PC-3 (cell line): ENCODE measurements around the gene SFXN3.

Source experiments
- CTCF ChIP-seq: fragments of 300-600 bp; sonication (generic); conservative IDR thresholded peaks from 2 replicates; pipeline ENCODE4 v1.5.1; 2017; ENCODE audit warnings: antibody characterized with exemption, low read depth, mild to moderate bottlenecking, low read length
- EZH2 ChIP-seq: fragments of 300-600 bp; sonication (generic); IDR thresholded peaks from one replicate; pipeline ENCODE4 v1.6.1; 2017; ENCODE audit warnings: antibody characterized with exemption, mild to moderate bottlenecking, low read length; ENCODE audit not compliant: unreplicated experiment

GRCh38 chr10:101027106-101027720, 3.8 kb upstream of the SFXN3 start:
- no peak for TF ChIP-seq CTCF
- TF ChIP-seq EZH2, result no peak
